ENCODE data around the gene ANXA2.

DNA sequence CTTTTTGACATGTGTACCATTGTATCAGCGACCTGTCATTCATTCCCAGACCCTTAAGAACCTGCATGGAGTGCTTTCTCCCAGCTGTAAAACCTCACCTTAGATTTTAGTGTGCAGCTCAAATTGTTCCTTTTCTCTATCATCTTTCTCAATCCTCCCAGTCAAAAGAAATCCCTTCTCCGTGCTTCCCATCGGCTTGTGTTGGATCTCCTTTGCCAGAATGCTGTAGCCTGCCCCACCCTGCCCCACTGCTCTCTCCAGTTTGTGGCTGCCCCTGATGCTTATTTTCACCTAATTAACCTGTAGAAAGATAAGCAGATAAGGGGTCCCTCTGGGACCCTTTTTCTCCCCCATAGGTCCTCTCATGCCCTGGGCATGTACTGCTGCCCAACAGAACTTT is 51.1 kb downstream of the ANXA2 start:
- TF ChIP-seq, protein P1, sequence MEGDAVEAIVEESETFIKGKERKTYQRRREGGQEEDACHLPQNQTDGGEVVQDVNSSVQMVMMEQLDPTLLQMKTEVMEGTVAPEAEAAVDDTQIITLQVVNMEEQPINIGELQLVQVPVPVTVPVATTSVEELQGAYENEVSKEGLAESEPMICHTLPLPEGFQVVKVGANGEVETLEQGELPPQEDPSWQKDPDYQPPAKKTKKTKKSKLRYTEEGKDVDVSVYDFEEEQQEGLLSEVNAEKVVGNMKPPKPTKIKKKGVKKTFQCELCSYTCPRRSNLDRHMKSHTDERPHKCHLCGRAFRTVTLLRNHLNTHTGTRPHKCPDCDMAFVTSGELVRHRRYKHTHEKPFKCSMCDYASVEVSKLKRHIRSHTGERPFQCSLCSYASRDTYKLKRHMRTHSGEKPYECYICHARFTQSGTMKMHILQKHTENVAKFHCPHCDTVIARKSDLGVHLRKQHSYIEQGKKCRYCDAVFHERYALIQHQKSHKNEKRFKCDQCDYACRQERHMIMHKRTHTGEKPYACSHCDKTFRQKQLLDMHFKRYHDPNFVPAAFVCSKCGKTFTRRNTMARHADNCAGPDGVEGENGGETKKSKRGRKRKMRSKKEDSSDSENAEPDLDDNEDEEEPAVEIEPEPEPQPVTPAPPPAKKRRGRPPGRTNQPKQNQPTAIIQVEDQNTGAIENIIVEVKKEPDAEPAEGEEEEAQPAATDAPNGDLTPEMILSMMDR (conservative IDR thresholded peaks at IDR 0.05; ENCODE audit: low read length): no peak
- no peak for TF ChIP-seq EZH2phosphoT487 (IDR thresholded peaks at IDR 0.05; ENCODE audit: borderline replicate concordance, low read depth, low read length)
